ENCODE measurements around the gene TTC39A. TPM values are rescaled to one million over a fixed set of nuclear protein-coding genes. Genes with fewer than 3 reads are reported as not detected.

The TTC39A gene
- total RNA-seq, 2 donors from 2014 or later: 12.8 to 20.7 TPM

DNA sequence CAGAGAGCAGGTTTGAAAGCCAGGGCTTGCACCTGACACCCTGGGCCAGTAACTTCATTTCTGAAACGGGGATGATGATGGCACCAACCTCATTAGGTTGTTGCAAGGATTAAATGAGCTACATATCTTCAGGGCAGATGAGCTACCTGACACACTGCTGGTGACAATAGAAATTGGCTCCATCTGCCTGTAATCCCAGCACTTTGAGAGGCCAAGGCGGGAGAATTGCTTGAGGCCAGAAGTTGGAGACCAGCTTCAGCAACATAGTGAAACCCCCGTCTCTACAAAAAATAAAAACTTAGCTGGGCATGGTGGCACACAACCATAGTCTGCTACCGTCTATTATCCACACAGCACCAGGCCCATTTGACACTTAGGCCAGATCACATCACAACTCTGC, 6.3 kb upstream of the TTC39A start:
- Histone ChIP-seq H3K9ac (ENCODE audit: extremely low read depth, low read length, poor library complexity, severe bottlenecking) (no peak overlapping the region), H3K4me3 (ENCODE audit: low read length) (no peak overlapping the region), H3K9me3 (ENCODE audit: control insufficient read depth, low read length) (no peaks in the 10 kb centered on the region), H3K27ac (ENCODE audit: low read depth, low read length) (no peak overlapping the region), H3K4me1 (ENCODE audit: control insufficient read depth, insufficient read depth, low read length) (peaks cover 4% of the 10 kb centered on the region), H3K36me3 (ENCODE audit: control insufficient read depth, insufficient read depth, low read length) (no peaks in the 10 kb centered on the region), H3K27me3 (ENCODE audit: control insufficient read depth, insufficient read depth, low read length, poor library complexity, severe bottlenecking) (no peaks in the 10 kb centered on the region)
- WGBS, 2 experiments (ENCODE audit: insufficient coverage in 1 of 2, insufficient read length in 1 of 2): 88 to 92% methylated on average over 4 of the region's 4 CpGs
- Mint-ChIP-seq H3K4me3 (no peak overlapping the region), H3K36me3 (ENCODE audit: low read depth) (no peaks in the 10 kb centered on the region), H3K27ac (no peak overlapping the region), H3K9me3 (no peaks in the 10 kb centered on the region), H3K27me3 (ENCODE audit: insufficient read depth) (no peaks in the 10 kb centered on the region), H3K4me1 (peaks cover 9% of the 10 kb centered on the region)
- no peak for DNase-seq
- TF ChIP-seq, protein P1, sequence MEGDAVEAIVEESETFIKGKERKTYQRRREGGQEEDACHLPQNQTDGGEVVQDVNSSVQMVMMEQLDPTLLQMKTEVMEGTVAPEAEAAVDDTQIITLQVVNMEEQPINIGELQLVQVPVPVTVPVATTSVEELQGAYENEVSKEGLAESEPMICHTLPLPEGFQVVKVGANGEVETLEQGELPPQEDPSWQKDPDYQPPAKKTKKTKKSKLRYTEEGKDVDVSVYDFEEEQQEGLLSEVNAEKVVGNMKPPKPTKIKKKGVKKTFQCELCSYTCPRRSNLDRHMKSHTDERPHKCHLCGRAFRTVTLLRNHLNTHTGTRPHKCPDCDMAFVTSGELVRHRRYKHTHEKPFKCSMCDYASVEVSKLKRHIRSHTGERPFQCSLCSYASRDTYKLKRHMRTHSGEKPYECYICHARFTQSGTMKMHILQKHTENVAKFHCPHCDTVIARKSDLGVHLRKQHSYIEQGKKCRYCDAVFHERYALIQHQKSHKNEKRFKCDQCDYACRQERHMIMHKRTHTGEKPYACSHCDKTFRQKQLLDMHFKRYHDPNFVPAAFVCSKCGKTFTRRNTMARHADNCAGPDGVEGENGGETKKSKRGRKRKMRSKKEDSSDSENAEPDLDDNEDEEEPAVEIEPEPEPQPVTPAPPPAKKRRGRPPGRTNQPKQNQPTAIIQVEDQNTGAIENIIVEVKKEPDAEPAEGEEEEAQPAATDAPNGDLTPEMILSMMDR (conservative IDR thresholded peaks at IDR 0.05): no peak

GRCh38 chr1:51336004-51336403, 5.6 kb upstream of the TTC39A start:
- no peak overlapping the region for H3K27ac ChIP-seq (ENCODE audit: low read depth, low read length)
- H3K27me3 ChIP-seq (ENCODE audit: control insufficient read depth, insufficient read depth, low read length, poor library complexity, severe bottlenecking): no peaks in the 10 kb centered on the region
- DNase-seq: no peak
- no peaks in the 10 kb centered on the region for H3K9me3 Mint-ChIP-seq
- no peaks in the 10 kb centered on the region for H3K27me3 Mint-ChIP-seq (ENCODE audit: insufficient read depth)
- 90 to 95% methylated on average over 3 of the region's 3 CpGs for WGBS, 2 experiments (ENCODE audit: insufficient coverage in 1 of 2, insufficient read length in 1 of 2)
- peaks cover 9% of the 10 kb centered on the region for H3K4me1 Mint-ChIP-seq
- no peak overlapping the region for H3K27ac Mint-ChIP-seq
- H3K9ac ChIP-seq (ENCODE audit: extremely low read depth, low read length, poor library complexity, severe bottlenecking): no peak overlapping the region
- peaks cover under 1% of the 10 kb centered on the region for H3K4me1 ChIP-seq (ENCODE audit: control insufficient read depth, insufficient read depth, low read length)
- no peaks in the 10 kb centered on the region for H3K36me3 Mint-ChIP-seq (ENCODE audit: low read depth)
- no peaks in the 10 kb centered on the region for H3K36me3 ChIP-seq (ENCODE audit: control insufficient read depth, insufficient read depth, low read length)
- TF ChIP-seq, protein P1 (conservative IDR thresholded peaks at IDR 0.05): no peak
- no peaks in the 10 kb centered on the region for H3K9me3 ChIP-seq (ENCODE audit: control insufficient read depth, low read length)
- H3K4me3 ChIP-seq (ENCODE audit: low read length): no peak overlapping the region
- no peak overlapping the region for H3K4me3 Mint-ChIP-seq

- Histone ChIP-seq H3K36me3 (ENCODE audit: control insufficient read depth, insufficient read depth, low read length) (no peaks in the 10 kb centered on the region), H3K4me1 (ENCODE audit: control insufficient read depth, insufficient read depth, low read length) (peaks cover 4% of the 10 kb centered on the region), H3K9ac (ENCODE audit: extremely low read depth, low read length, poor library complexity, severe bottlenecking) (no peak overlapping the region), H3K27me3 (ENCODE audit: control insufficient read depth, insufficient read depth, low read length, poor library complexity, severe bottlenecking) (peaks cover 11% of the 10 kb centered on the region), H3K9me3 (ENCODE audit: control insufficient read depth, low read length) (no peaks in the 10 kb centered on the region), H3K27ac (ENCODE audit: low read depth, low read length) (no peak overlapping the region), H3K4me3 (ENCODE audit: low read length) (peak overlapping the region; percentile 81)
- H3K27me3 Mint-ChIP-seq (ENCODE audit: insufficient read depth): peaks cover 5% of the 10 kb centered on the region
- DNase-seq: peak; percentile 86
- peak overlapping the region; percentile 84 for H3K27ac Mint-ChIP-seq
- no peaks in the 10 kb centered on the region for H3K36me3 Mint-ChIP-seq (ENCODE audit: low read depth)
- H3K9me3 Mint-ChIP-seq: no peaks in the 10 kb centered on the region
- TF ChIP-seq, protein P1 (conservative IDR thresholded peaks at IDR 0.05): no peak
- peaks cover 17% of the 10 kb centered on the region for H3K4me1 Mint-ChIP-seq
- H3K4me3 Mint-ChIP-seq: peak overlapping the region; percentile 80
- 37 to 54% methylated on average over 6 to 7 of the region's 7 CpGs for WGBS, 2 experiments (ENCODE audit: insufficient coverage in 1 of 2, insufficient read length in 1 of 2)
Measured at GRCh38 chr1:51331206-51332100, 1.1 kb upstream of the TTC39A start.
